Left renal cortex interstitium (tissue), 4 donors: ENCODE measurements around the gene TMEM52B. TPM values are rescaled to one million over a fixed set of nuclear protein-coding genes. Genes with fewer than 3 reads are reported as not detected.
"Not testable (repeated sequence)": the region's sequence is repeated elsewhere in the genome, so short reads cannot be mapped to it uniquely, and the experiment has no call there.

Experiments used
- DNase-seq, 4 donors: peaks; one replicate each; pipeline ENCODE4 v3.0.0-alpha.2; 2013; ENCODE audit warnings: low read depth in 4 of 4, low spot score in 2 of 4, missing footprints in 1 of 4
- polyA plus RNA-seq, 4 donors: library from polyadenylated mRNA; unstranded; fragments of 120-200 nt; gene quantifications; one replicate each; pipeline ENCODE4 v1.2.1, GENCODE V29; 2013; ENCODE audit not compliant: insufficient read length in 4 of 4

Gene TMEM52B
- polyA plus RNA-seq, 4 donors, result 134 to 169 (median 165) TPM

- no peak for DNase-seq
Observed at GRCh38 chr12:10170216-10170615, 8.6 kb upstream of the TMEM52B start.

DNA sequence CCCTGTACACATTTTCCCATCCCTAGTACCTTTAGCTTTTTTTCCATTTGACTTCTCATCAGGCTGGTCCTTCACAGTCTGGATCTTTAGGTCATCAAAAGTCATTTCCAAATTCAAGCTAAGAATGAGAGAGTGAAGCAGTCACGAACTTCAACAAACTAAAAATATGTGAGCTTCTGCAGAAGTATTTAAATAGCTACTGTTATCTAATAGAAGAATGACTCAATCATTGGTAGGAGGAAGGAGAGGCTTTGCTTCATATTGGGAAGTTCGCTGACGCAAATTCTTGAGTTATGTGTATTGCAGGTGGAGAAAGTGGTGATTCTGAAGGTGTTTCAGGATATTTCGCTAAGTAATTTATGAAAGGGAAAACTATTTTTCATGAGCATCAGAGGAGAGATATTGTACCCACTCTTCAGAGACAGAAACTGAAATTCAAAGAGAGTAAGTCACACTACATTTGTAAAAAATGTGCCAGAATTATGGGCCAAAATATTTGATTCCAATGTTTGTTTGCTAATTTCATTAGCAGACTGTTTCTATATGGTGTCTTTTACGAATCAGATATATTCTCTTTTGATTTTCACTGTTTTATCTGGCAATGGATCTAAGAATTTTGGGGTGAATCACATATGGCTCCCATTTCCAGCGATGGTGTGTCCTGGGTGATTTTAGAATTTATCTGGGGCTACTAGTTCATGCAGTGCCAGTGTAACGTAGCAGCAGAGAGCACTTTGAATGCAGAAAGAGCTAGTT is 6.7 kb upstream of the TMEM52B start, which contains the start of gene OLR1:
Gene OLR1, minus strand, starts transcription at position 160 of the 756 bp plus-strand sequence. Its CDS starts 55 bp downstream, at position 105.
- DNase-seq, result no peak

DNA sequence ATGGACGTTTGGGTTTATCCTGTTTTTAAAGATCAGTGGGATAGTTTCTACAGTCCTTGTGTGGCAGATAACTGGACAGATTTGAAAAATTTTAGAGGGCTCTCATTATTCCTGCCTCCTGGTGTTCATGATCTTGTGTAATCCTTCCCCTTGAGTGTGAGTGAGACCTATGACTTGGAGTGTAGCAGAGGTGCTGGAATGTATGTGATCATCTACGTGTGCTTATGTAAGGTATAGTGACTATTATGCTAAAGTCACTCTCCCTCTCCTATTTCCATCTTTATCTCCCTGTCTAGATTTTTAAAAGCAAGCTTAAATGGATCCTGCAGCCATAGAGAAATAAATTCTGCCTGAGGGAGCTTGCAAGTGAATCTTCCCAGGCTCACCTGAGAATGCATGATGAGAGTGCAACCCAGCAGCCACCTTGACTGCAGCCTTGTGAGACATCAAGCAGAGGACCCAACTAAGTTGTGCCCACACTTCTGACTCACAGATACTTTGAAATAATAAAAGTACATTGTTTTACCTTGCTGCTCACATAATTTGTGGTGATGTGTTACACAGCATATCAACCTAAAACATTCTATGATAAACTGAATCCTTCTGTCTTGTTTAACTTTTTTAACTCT is 3.7 kb upstream of the TMEM52B start:
- DNase-seq, result no peak

- peak in 2 of 4 donors; percentile 37 to 41 for DNase-seq
Observed at GRCh38 chr12:10175846-10176636, 2.8 kb upstream of the TMEM52B start.

- no peak for DNase-seq
Observed at GRCh38 chr12:10179776-10180181, 947 bp downstream of the TMEM52B start.

GRCh38 chr12:10182354-10183049 is 3.7 kb downstream of the TMEM52B start:
- no peak for DNase-seq

GRCh38 chr12:10184261-10184843 is 5.5 kb downstream of the TMEM52B start:
- no peak for DNase-seq

GRCh38 chr12:10186299-10186698 is 7.5 kb downstream of the TMEM52B start:
- DNase-seq, result no peak

- DNase-seq, result not testable (repeated sequence)
Observed at GRCh38 chr12:10186958-10187357, 8.1 kb downstream of the TMEM52B start.

GRCh38 chr12:10189653-10190052 is 10.8 kb downstream of the TMEM52B start:
- DNase-seq, result no peak

- peak in 2 of 4 donors; percentile 34 to 59 for DNase-seq
Observed at GRCh38 chr12:10190558-10191388, 11.9 kb downstream of the TMEM52B start.

GRCh38 chr12:10191865-10192264 is 13.0 kb downstream of the TMEM52B start:
- DNase-seq, result no peak

DNA sequence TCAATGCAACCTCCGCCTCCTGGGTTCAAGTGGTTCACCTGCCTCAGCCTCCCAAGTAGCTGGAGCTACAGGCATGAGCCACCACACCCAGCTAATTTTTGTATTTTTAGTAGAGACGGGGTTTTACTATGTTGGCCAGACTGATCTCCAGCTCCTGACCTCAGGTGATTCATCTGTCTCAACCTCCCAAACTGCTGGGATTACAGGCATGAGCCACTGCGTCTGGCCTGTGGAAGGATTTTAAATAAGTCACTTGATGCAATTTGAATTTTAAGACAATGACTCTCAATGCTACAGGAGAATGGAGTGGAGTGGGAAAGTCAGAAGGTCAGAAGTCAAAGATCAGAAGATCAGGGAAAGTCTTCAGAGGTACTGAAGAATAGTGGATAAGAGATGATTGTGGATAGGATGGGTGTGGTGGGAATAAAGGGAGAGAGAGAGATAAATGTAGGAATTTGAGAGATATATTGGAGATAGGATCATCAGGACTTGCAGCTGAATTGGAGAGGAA is 15.4 kb downstream of the TMEM52B start:
- no peak for DNase-seq

DNA sequence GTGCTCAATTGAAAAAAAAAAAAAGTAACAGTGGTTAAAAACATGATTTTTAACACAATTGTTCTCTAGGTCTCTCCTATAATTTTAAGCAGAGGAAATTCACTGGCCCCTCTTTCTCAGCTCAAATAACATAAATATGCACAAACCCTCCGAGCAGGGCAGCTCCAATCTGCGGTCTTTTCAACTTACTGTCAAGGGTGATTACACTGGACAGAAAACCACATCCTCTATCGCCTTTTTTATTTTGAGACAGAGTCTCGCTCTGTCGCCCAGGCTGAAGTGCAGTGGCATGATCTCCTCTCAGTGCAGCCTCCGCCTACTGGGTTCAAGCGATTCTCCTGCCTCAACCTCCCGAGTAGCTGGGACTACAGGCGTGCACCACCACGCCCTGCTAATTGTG is 17.4 kb downstream of the TMEM52B start:
- DNase-seq, result no peak

DNA sequence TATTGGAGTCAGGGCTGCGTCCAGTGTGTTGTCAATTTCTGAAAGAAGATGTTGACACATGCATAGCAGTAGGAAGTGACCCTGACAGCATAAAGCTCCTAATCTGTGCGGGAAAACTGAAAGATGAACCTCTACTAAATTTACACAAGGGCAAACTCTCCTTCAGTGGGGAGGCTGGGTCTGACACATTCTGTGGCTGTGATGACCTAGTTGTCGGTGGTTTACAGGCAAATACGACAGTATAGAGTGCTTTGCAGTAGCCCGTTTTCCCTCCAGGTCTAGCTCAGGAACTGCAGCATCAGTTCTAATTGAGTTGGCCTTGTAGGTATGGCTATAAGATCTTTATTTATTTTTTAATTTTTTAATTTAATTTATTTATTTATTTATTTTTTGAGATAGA is 19.0 kb downstream of the TMEM52B start:
- no peak for DNase-seq

GRCh38 chr12:10204495-10204894 is 25.7 kb downstream of the TMEM52B start:
- DNase-seq, result not testable (repeated sequence)

GRCh38 chr12:10205220-10205807 is 26.5 kb downstream of the TMEM52B start:
- DNase-seq, result no peak

GRCh38 chr12:10207136-10207535 is 28.3 kb downstream of the TMEM52B start:
- no peak for DNase-seq

- DNase-seq, result no peak
Observed at GRCh38 chr12:10210225-10210624, 31.4 kb downstream of the TMEM52B start.
